ENCODE data around the gene SMARCA1.

- no peak for TF ChIP-seq CTCF (conservative IDR thresholded peaks at IDR 0.05; ENCODE audit: low read depth, low read length)
- TF ChIP-seq EZH2 (IDR thresholded peaks at IDR 0.05; ENCODE audit: borderline replicate concordance, low read depth, low read length, poor library complexity, severe bottlenecking), result no peak
These were observed 34.9 kb downstream of the SMARCA1 start for GRCh38 chrX:129488359-129488758.

Measured in A673 (cell line).